KMS-11 (cell line): ENCODE measurements around the gene VSTM4.

Experiments
- H2AFZ ChIP-seq: fragments of 200-600 bp; sonication (generic); 2 replicates; pipeline ENCODE4 v1.6.1; 2016; ENCODE audit warnings: antibody characterized with exemption, mixed run types, low read depth
- H3K27ac ChIP-seq: fragments of 200-600 bp; sonication (generic); 2 replicates; pipeline ENCODE4 v1.6.1; 2016; ENCODE audit warnings: mild to moderate bottlenecking, mixed run types
- H3K27me3 ChIP-seq: fragments of 200-600 bp; sonication (generic); 2 replicates; pipeline ENCODE4 v1.6.1; 2017; ENCODE audit warnings: mild to moderate bottlenecking, low read depth, mixed run types, moderate library complexity; ENCODE audit not compliant: insufficient read depth
- H3K36me3 ChIP-seq: fragments of 200-600 bp; sonication (generic); 2 replicates; pipeline ENCODE4 v1.6.1; 2017; ENCODE audit warnings: mild to moderate bottlenecking, mixed run types; ENCODE audit not compliant: insufficient read depth
- H3K4me1 ChIP-seq: fragments of 200-600 bp; sonication (generic); 2 replicates; pipeline ENCODE4 v1.6.1; 2016; ENCODE audit warnings: mild to moderate bottlenecking, low read depth, mixed run types; ENCODE audit not compliant: poor library complexity, severe bottlenecking
- H3K4me2 ChIP-seq: fragments of 200-600 bp; sonication (generic); 2 replicates; pipeline ENCODE4 v1.7.0; 2016; ENCODE audit warnings: mild to moderate bottlenecking, mixed run types
- H3K4me3 ChIP-seq: fragments of 200-600 bp; sonication (generic); IDR thresholded peaks from 2 replicates; pipeline ENCODE4 v1.6.1; 2017; ENCODE audit warnings: low read depth, low read length, mixed read lengths; ENCODE audit not compliant: insufficient read depth
- H3K79me2 ChIP-seq: fragments of 200-600 bp; sonication (generic); 2 replicates; pipeline ENCODE4 v1.6.1; 2016; ENCODE audit warnings: low read depth, mixed run types; ENCODE audit not compliant: insufficient read depth
- H3K9ac ChIP-seq: fragments of 200-600 bp; sonication (generic); 2 replicates; pipeline ENCODE4 v1.6.1; 2016; ENCODE audit warnings: mild to moderate bottlenecking, mixed run types
- H4K20me1 ChIP-seq: fragments of 200-600 bp; sonication (generic); 2 replicates; pipeline ENCODE4 v1.6.1; 2016; ENCODE audit warnings: mild to moderate bottlenecking, mixed run types; ENCODE audit not compliant: insufficient read depth
- TF ChIP-seq, protein P1 (sequence below): fragments of 200-600 bp; sonication (generic); conservative IDR thresholded peaks from 2 replicates; pipeline ENCODE4 v1.6.1; 2017; ENCODE audit warnings: low read depth, mild to moderate bottlenecking, antibody characterized with exemption, low read length, moderate library complexity, mixed read lengths

The VSTM4 gene

DNA sequence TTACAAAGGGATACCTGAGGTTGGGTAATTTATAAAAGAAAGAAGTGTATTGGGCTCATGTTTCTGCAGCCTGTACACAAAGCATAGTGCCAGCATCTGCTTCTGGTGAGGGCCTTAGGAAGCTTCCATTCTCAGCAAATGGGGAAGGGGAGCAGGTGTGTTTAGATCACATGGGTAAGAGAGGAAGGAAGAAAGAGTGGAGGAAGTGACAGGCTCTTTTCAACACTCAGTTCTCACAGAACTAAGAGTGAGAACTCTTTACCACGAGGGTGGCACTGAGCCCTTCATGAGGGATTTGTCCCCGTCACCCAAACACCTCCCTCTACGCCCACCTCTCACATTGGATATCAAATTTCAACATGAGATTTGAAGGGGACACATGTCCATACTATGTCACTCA, 19.0 kb upstream of the VSTM4 start:
- Histone ChIP-seq H3K27ac (no peak overlapping the region), H3K9ac (no peak overlapping the region), H3K4me3 (no peak overlapping the region), H3K27me3 (no peaks in the 10 kb centered on the region), H3K4me1 (no peaks in the 10 kb centered on the region), H2AFZ (no peak overlapping the region), H4K20me1 (no peaks in the 10 kb centered on the region), H3K4me2 (no peak overlapping the region), H3K79me2 (no peaks in the 10 kb centered on the region), H3K36me3 (no peaks in the 10 kb centered on the region)
- TF ChIP-seq, protein P1, sequence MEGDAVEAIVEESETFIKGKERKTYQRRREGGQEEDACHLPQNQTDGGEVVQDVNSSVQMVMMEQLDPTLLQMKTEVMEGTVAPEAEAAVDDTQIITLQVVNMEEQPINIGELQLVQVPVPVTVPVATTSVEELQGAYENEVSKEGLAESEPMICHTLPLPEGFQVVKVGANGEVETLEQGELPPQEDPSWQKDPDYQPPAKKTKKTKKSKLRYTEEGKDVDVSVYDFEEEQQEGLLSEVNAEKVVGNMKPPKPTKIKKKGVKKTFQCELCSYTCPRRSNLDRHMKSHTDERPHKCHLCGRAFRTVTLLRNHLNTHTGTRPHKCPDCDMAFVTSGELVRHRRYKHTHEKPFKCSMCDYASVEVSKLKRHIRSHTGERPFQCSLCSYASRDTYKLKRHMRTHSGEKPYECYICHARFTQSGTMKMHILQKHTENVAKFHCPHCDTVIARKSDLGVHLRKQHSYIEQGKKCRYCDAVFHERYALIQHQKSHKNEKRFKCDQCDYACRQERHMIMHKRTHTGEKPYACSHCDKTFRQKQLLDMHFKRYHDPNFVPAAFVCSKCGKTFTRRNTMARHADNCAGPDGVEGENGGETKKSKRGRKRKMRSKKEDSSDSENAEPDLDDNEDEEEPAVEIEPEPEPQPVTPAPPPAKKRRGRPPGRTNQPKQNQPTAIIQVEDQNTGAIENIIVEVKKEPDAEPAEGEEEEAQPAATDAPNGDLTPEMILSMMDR, result no peak

DNA sequence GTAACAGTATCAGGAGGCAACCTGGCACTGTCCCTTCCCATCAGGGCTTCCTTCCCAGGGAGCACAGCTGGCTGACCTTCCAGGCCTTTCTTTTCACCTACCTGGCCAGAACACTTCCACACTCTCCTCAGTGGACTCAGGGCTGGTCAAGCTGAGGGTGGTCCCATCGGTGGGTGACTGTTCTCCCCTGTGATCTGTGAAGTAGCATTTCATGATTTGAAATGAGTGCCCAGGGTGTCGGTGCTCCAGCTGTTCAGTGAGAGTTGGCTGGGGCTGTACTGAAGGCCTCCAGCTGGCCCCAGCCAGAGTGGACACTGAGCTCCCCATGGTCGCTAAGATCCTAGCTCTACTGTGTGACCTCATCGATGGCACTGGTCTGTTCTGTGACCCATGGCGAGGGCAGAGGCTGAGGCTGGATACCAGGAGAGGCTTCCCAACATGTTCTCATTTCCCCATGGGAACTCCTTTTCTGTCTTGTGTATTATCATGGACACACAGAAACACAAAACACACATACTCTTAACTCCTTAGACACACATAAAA, 18.5 kb upstream of the VSTM4 start, which contains the start of gene FAM170B:
FAM170B (minus strand) TSS at position 316 of the 543 bp plus-strand sequence; CDS start at position 213, 103 bp downstream.
- H3K27me3 ChIP-seq, result no peaks in the 10 kb centered on the region
- no peak within 1 kb of the TSS for H3K27ac ChIP-seq
- H2AFZ ChIP-seq, result no peak within 1 kb of the TSS
- no peak within 1 kb of the TSS for H3K4me2 ChIP-seq
- no peaks in the 10 kb centered on the region for H3K36me3 ChIP-seq
- no peaks in the 10 kb centered on the region for H3K79me2 ChIP-seq
- H3K4me1 ChIP-seq, result no peaks in the 10 kb centered on the region
- TF ChIP-seq, protein P1, result no peak
- no peak within 1 kb of the TSS for H3K4me3 ChIP-seq
- no peaks in the 10 kb centered on the region for H4K20me1 ChIP-seq
- no peak within 1 kb of the TSS for H3K9ac ChIP-seq

DNA sequence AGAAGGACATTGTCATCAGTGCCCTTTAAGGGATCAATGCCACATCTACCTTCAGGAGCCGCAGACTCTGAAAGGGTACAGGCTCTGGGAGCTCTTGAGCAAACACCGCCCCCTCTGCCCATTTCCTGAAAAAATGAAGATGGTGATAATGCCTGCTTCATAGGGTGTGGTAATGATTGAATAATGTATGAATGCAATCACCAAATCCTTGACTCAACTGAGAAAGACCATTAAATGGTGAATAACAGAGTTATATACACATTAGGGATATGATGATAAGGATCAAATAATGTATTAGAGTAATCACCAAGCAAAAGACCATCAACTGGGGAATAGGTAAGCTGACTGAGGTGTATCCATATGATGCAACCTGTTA, 17.0 kb upstream of the VSTM4 start:
- no peak overlapping the region for H3K9ac ChIP-seq
- no peak overlapping the region for H3K4me3 ChIP-seq
- H3K79me2 ChIP-seq, result no peaks in the 10 kb centered on the region
- H4K20me1 ChIP-seq, result no peaks in the 10 kb centered on the region
- TF ChIP-seq, protein P1, result no peak
- H3K4me1 ChIP-seq, result no peaks in the 10 kb centered on the region
- no peaks in the 10 kb centered on the region for H3K27me3 ChIP-seq
- no peak overlapping the region for H3K4me2 ChIP-seq
- H2AFZ ChIP-seq, result no peak overlapping the region
- H3K36me3 ChIP-seq, result no peaks in the 10 kb centered on the region
- H3K27ac ChIP-seq, result no peak overlapping the region

DNA sequence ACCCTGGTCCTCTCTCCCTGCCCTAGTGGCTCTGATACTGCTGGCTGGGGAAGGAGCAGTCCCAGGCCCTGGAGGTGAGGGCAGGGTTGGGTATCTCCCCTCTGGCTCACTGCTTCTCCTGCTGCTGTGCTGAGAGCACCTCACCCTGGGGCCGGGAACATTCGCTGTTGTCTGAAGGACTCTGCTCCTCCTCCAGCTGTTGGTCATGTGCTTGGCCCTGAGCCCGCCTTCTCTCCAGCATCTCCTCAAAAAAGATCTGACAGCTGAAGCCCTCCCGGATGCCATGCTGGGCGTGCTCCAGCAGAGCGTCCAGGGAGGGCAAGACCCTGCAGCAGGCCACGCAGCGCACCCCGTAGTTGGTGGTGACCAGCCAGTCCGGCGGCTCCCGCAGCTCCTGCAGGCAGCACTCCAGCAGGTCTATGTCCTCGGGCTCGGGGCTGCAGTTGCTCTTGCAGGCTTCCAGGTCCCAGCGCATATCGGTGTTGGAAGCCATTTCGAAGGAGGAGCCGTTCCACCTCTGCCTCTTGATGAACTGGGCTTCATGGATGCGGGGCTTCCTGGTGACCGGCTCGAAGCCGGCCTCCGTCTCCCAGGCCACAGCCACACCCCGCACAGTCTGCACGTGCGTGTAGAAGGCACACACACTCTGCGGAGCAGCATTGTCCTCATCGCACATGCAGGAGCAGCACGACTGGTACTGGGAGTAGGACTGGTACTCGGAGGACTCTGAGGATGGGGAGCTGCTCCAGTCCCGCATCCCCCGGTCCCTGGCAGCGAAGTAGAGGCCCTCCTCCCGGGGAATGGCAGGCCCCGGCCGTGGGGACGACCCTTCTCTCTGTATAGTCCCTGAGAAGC, 16.4 kb upstream of the VSTM4 start:
- no peak overlapping the region for H3K9ac ChIP-seq
- no peaks in the 10 kb centered on the region for H3K4me1 ChIP-seq
- H3K4me3 ChIP-seq, result no peak overlapping the region
- H4K20me1 ChIP-seq, result no peaks in the 10 kb centered on the region
- H3K79me2 ChIP-seq, result no peaks in the 10 kb centered on the region
- no peak overlapping the region for H2AFZ ChIP-seq
- H3K27me3 ChIP-seq, result no peaks in the 10 kb centered on the region
- H3K27ac ChIP-seq, result no peak overlapping the region
- TF ChIP-seq, protein P1, result no peak
- H3K4me2 ChIP-seq, result no peak overlapping the region
- no peaks in the 10 kb centered on the region for H3K36me3 ChIP-seq
